Activated CD8-positive, alpha-beta memory T cell treated with anti-CD3 and anti-CD28 coated beads for 1 hour (primary cell): Measurements from ENCODE around the gene PBX3.
A peak's percentile ranks its signal among the peaks of the same experiment; 100 is the strongest.

Experiments used
- DNase-seq, 2 donors: peaks; one replicate each; pipeline ENCODE4 v3.0.0-alpha.2; 2020; ENCODE audit warnings: low read depth in 1 of 2; ENCODE audit errors: extremely low read depth in 1 of 2

PBX3 gene

DNA sequence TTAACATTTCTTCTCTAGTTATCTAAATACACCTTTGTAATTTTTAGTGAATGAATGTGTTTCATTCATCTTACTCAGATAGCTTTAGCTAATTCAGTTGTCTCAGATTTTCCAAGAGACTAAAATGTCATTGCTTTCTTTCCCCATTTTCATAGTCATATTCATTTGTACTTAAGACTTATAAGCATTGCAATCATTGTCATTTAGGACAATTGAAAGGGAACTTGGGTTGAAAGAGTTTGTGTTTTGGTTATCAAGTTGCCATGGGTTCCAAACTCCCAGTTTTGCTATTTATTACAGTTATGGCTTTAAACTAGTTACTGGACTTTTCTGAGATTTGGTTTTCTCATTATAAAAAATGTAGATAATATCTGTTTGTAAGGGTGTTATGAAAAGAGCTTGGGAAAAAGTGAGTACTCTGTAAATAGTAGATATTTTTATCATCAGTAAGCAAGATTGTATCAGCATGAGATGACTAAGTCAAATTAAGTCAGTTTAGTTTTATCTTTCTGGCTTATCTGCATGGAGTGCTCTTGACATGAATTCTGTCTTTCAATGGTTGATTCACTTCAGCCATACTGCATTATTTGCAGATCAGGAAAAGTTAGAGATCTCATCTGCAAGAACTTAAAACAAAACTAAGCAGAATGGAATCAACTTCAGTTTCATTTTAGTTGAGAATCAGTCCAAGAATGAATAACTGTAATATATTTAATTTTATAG, 107.5 kb downstream of the PBX3 start:
- DNase-seq = no peak

DNA sequence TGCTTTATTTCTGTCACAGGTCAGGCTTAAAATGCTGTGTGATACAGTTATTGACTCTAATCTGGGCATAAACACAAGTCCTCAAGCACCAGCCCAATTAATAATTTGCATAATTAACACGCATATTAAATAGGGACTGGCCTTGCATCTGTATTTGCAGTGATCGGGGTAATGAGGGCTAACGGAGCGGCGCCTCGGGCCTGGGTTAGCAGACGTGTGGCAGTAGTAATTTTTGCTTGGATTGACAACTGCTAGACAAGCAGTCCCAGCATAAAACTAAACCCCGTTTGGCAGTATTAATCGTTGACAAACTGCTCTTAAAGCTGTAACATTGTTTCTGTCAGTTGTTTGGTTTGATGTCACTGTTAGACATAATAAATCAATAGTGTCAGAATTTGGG, 109.2 kb downstream of the PBX3 start:
- DNase-seq = no peak

DNA sequence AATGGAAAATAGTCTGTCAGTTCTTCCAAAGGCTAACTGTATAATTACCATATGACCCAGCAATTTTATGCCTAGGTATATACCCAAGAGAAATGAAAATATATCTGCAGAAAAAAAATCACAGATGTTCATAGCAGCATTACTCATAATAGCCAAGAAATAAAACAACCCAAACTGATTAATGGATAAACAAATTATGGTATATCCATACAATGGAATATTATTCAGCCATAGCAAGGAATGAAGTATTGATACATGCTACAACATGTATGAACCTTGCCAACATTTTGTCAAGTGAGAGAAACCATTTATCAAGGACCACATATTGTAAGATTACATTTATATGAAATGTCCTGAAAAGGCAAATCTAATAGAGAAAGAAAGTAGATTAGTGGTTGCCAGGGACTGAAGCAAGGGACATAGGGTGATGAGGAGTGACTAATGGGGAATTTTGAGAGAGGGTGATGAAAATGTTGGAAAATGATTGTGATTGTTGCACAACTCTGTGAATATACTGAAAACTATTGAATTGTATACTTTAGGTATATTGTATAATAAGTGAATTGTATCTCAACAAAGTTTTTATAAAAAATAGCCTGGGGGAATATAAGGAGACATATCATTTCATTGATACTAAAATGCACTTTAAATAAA, 114.4 kb downstream of the PBX3 start:
- no peak for DNase-seq

GRCh38 chr9:125863923-125864322, 116.8 kb downstream of the PBX3 start:
- DNase-seq = no peak

GRCh38 chr9:125867751-125868415, 120.7 kb downstream of the PBX3 start:
- no peak for DNase-seq

DNA sequence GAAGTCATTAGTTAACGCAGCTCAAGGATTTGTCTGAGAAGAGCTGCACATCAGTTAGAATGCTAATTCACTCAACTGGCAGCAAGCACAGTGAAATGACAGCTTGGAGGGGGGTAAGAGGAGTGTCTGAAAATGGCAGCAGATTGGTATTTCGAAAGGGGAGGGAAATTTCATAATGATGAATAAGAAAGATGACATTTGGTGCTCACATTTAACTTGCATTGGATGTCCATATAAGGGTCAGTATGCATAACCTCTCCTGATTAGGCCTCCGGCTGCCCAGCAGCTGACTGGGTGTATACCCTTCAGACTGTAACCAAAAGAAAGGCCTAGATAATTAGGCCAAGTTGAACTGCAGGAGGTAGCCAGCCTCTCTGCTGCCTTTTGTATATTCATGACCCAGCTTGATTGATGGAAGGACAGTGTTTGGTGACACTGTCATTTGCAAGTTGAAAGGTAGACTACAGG, 131.0 kb downstream of the PBX3 start:
- no peak for DNase-seq

- DNase-seq = no peak
Observed at GRCh38 chr9:125881042-125881441, 133.9 kb downstream of the PBX3 start.

DNA sequence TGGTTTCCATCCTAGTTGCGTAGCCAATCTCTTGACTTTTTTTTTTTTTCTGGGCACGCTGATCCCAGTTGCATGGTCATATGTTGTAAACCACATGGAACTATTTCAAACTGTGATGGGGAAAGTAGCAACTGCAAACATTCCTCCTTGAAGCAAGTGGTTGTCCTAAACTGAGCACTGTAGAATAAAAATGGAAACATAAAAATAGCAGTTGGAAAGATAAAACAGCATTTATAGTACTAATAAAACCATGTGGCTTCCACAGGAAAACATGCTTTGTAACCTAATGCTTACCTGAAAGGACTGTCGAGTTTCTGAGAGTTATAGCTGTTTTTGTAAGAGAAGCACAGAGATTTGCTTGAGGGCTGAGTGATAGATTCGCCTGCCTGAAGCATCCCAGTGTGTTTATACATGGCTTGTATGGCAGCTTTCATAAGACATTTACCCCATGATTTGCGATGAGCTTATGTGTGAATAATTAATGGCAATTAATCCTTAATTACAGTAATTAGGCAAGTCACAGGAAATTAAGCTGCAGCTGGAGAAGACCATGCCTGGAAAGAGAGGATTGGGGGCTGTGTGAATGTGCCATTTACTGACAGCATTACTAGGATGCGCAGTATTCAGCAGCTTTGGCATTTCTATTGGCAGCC, 136.5 kb downstream of the PBX3 start:
- no peak for DNase-seq

GRCh38 chr9:125884218-125884595, 137.0 kb downstream of the PBX3 start:
- no peak for DNase-seq

DNA sequence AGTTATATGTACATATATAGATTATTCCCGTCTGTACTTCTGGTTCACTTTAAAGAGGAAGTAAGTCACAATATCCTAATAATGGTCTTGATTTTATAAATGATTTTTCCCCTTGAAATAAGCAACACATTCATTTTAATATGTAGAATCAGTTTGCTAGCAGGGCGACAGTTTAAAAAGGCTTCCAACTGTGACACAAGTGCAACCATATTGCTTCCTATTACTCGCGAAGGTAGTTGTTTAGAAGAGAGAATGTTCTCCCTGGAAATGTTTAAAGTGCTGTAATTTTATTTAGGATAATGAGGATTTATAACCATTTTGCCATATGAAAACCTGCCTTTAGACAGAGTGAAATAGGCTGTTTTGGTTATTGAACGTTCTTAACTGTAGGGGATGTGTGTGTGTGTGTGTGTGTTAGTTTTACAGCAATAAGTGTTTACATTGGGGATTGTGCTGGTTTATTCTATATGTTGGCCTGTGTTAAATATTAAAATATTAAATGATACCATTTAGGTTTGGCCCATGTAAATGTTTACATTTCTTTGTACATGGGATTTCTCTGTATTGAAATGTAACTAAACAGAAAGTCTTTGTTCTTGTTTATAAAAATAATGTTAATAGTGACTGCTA, 138.3 kb downstream of the PBX3 start:
- no peak for DNase-seq

DNA sequence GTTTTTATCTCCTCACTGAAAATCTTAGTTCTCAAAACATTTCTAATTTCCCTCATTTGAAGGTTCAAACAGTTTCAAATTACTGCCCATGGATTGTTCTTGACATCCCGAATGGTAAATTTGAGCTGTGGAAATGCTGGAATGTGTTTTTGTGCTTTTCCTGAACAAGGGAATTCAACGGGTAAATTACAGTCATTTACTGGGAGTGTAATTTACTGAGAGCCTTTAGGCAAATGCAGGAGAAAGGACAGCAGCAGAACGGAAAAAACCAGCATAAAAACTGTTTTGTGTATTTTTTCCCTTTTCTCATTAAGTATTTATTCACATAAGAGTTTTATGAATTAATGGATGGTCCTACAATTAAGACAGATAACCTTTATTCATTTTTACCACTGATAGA, 139.2 kb downstream of the PBX3 start:
- no peak for DNase-seq

DNA sequence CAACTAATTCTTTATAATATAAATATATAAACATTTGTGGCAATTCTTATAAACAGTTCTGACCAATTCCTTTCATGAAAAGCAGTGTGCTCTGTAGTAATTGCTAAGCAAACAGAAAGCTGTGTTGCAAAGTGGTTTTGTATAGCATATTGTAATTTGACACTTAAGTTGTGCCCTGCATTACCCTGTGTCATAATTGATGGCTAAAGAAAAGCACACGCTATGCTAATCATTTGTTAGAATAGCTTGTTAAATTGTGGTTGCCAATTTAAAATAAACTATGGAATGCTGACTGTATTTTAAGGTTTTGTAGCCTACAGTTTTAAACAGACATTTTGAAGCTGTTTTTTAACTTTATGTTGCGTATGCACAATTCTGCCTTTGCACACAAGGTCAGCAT, 140.0 kb downstream of the PBX3 start:
- no peak for DNase-seq

GRCh38 chr9:125888211-125888610, 141.0 kb downstream of the PBX3 start:
- DNase-seq = no peak

- no peak for DNase-seq
Observed at GRCh38 chr9:125889112-125889475, 141.9 kb downstream of the PBX3 start.

DNA sequence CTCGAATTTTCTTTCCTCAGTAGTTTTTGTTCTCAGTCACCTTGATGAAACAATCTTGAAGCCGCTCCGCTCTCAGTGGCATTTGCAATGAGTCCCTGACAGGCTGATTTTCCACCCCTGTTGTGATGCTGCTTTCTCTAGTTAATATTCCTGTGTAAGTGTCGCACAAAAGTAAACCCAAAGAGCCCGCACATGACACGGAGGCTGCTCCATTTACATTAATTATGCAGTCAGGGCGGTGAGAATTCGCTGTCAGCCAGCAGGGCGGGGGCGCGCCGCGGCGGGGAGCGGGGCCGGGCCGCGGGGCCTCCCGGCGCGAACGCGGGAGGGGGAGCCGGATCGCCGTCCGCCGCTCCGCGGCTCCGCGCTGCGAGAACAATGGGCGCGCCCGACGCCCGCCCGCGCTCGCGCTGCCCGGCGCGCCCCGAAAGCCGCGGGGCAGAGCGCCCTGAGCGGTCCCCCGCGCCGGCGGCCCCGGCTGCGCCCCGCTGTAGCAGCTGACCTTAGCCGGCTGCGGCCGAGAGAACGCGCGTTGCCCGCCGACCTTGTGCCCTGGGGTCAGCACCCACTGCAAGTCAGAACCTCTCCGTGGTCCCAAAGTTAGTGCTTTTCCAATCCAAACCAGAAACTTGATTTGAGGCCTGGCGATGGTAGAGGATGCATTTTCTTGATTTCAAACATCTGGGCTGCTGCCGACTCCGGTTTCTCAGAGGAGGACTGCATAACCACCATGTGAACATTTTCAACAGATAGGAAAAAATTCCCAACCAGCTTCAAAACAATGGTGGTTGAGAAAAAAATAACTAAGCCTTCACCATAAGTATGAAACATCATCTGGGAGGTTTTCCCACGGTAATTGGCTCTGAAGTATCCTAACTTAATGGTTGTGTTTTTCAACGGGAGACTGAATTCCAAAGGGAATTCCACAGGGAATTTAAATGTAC, 142.6 kb downstream of the PBX3 start:
- peak in 1 of 2 donors; percentile 17 for DNase-seq

DNA sequence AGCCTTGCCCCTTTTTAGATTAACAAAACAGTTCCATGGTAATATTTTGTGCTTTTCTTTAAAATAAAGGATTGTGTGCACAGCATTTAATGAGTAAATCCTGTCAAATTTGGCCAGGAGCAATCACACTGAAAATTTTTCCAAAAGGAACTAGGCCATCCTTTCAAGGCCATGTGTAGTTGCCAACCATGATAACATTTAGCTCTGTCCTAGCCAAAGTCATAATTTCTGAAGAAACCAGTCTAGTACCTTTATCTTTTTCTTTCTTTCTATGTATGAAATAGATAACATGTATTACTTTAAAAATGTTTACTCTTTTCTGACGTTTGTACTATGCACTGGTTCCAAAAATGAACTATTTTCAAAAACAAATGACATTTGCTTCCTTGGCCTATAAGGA, 143.7 kb downstream of the PBX3 start:
- no peak for DNase-seq

GRCh38 chr9:125893277-125893676, 146.1 kb downstream of the PBX3 start:
- DNase-seq = no peak

DNA sequence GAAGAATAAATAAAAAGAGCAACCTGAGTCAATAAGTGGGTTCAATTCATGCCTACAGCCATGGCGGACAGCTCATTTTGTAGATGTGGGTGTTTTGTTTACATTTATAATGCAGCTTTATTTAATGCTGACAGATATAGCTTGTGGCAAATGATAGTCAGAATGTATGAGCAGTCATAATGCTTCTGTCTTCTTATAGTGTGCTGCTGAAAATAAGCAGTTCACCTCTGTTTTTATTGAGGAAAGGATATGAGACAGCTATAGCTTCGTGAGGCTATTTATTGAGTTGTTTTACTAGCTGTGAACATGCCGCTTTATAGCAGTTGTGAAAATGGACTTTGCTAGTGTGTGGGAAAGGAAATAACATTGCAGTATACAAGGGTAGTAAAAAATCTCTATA, 147.4 kb downstream of the PBX3 start:
- no peak for DNase-seq

DNA sequence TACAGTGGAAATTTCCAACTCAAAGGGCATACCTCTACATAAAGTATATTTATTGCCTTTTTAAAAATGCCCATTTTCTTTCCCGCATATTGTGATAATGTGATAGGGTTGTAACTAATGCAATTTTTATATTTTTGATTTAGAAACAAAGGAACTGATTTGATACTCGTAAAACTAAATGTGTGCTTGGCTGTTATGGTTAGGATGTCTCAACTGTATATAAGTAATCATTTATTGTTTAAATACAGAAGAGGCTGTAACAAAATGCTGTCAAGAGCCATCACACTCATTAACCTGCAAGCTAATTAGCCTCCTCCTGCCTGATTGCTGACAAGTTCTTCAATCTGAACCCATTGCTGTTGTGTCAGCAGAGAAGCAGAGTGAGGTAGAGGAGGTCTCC, 149.2 kb downstream of the PBX3 start:
- no peak for DNase-seq

- no peak for DNase-seq
Observed at GRCh38 chr9:125896964-125897363, 149.8 kb downstream of the PBX3 start.
